Mesendoderm (in vitro differentiated cells): ENCODE data around the gene FEZ2.

Source experiments
- DNase-seq: peaks from one replicate; pipeline ENCODE4 v3.0.0; 2013
- H2AK5ac ChIP-seq: 2 replicates; pipeline ENCODE4 v1.6.1; 2013; ENCODE audit warnings: low read length, inconsistent platforms
- H2BK120ac ChIP-seq: 2 replicates; pipeline ENCODE4 v1.6.1; 2013; ENCODE audit warnings: low read depth, mild to moderate bottlenecking, low read length, moderate library complexity, mixed read lengths
- H2BK15ac ChIP-seq: replicated peaks from 2 replicates; pipeline ENCODE4 v1.6.1; 2013; ENCODE audit warnings: low read depth, mild to moderate bottlenecking, moderate library complexity
- H2BK5ac ChIP-seq: 2 replicates; pipeline ENCODE4 v1.6.1; 2013; ENCODE audit warnings: low read length, inconsistent platforms
- H3K18ac ChIP-seq: 2 replicates; pipeline ENCODE4 v1.6.1; 2013; ENCODE audit warnings: mild to moderate bottlenecking, low read length, mixed read lengths
- H3K23ac ChIP-seq: one replicate; pipeline ENCODE4 v1.6.1; 2013; ENCODE audit warnings: low read length
- H3K27ac ChIP-seq: 2 replicates; pipeline ENCODE4 v1.5.1; 2013; ENCODE audit warnings: low read depth, mild to moderate bottlenecking, inconsistent platforms, low read length, moderate library complexity
- H3K27me3 ChIP-seq: 2 replicates; pipeline ENCODE4 v1.6.1; 2013; ENCODE audit warnings: low read length, control low read depth, mild to moderate bottlenecking, inconsistent platforms; ENCODE audit not compliant: insufficient read depth, poor library complexity
- H3K36me3 ChIP-seq: 2 replicates; pipeline ENCODE4 v1.6.1; 2013; ENCODE audit warnings: low read length, inconsistent platforms; ENCODE audit not compliant: control insufficient read depth, insufficient read depth
- H3K4ac ChIP-seq: one replicate; pipeline ENCODE4 v1.6.1; 2013; ENCODE audit warnings: low read depth, mild to moderate bottlenecking, low read length, moderate library complexity
- H3K4me1 ChIP-seq: 2 replicates; pipeline ENCODE4 v1.6.1; 2013; ENCODE audit warnings: low read depth, low read length, inconsistent platforms; ENCODE audit not compliant: control insufficient read depth
- H3K4me2 ChIP-seq: 2 replicates; pipeline ENCODE4 v1.6.1; 2013; ENCODE audit warnings: low read length
- H3K4me3 ChIP-seq: 2 replicates; pipeline ENCODE4 v1.5.1; 2013; ENCODE audit warnings: mild to moderate bottlenecking, low read length
- H3K56ac ChIP-seq: one replicate; pipeline ENCODE4 v1.6.1; 2013; ENCODE audit warnings: low read length
- H3K79me1 ChIP-seq: 2 replicates; pipeline ENCODE4 v1.6.1; 2013; ENCODE audit warnings: low read length, inconsistent platforms
- H3K79me2 ChIP-seq: 2 replicates; pipeline ENCODE4 v1.6.1; 2013; ENCODE audit warnings: mild to moderate bottlenecking, low read length; ENCODE audit not compliant: control insufficient read depth, insufficient read depth
- H3K9ac ChIP-seq: 2 replicates; pipeline ENCODE4 v1.6.1; 2013; ENCODE audit warnings: low read length, inconsistent platforms
- H4K5ac ChIP-seq: one replicate; pipeline ENCODE4 v1.6.1; 2013; ENCODE audit warnings: low read length
- H4K8ac ChIP-seq: one replicate; pipeline ENCODE4 v1.6.1; 2013; ENCODE audit warnings: low read depth, mild to moderate bottlenecking, control low read depth, low read length, moderate library complexity
- WGBS: extraction: QIAGEN DNeasy Blood & Tissue Kit; methylation state at CpG from one replicate; pipeline ENCODE4 v1.1.7; 2013; ENCODE audit warnings: low lambda C conversion rate, missing lambda C conversion rate; ENCODE audit not compliant: insufficient coverage; ENCODE audit errors: extremely low coverage; 5-methylcytosine and 5-hydroxymethylcytosine counted together

FEZ2 gene

DNA sequence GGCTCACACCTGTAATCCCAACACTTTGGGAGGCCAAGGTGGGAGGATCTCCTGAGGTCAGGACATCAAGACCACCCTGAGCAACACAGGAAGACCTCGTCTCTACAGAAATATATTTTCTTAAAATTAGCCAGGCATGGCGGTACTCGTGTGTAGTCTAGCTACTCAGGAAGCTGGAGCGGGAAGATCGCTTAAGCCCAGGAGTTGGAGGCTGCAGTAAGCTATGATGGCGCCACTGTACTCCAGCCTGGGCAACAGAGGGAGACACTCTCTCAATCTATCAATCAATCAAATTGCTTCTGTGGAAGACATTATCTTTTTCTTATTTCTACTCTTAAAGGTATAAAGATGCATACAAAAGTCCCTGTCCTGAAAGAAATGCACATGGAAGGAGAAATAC lies 11.3 kb downstream of the FEZ2 start:
- Histone ChIP-seq H2BK120ac (no peak overlapping the region), H3K4me2 (no peak overlapping the region), H3K4ac (no peak overlapping the region), H3K36me3 (no peaks in the 10 kb centered on the region), H3K23ac (no peak overlapping the region), H3K79me1 (no peaks in the 10 kb centered on the region), H3K79me2 (no peaks in the 10 kb centered on the region), H4K8ac (no peak overlapping the region), H3K27me3 (no peaks in the 10 kb centered on the region), H3K27ac (no peak overlapping the region), H3K56ac (no peak overlapping the region), H3K18ac (no peak overlapping the region), H3K4me3 (no peak overlapping the region), H3K4me1 (no peaks in the 10 kb centered on the region), H3K9ac (no peak overlapping the region), H2BK15ac (no peak overlapping the region), H2AK5ac (no peak overlapping the region), H4K5ac (no peak overlapping the region), H2BK5ac (no peak overlapping the region)
- no CpG with 5 or more reads among the region's 6 CpGs for WGBS
- no peak for DNase-seq

DNA sequence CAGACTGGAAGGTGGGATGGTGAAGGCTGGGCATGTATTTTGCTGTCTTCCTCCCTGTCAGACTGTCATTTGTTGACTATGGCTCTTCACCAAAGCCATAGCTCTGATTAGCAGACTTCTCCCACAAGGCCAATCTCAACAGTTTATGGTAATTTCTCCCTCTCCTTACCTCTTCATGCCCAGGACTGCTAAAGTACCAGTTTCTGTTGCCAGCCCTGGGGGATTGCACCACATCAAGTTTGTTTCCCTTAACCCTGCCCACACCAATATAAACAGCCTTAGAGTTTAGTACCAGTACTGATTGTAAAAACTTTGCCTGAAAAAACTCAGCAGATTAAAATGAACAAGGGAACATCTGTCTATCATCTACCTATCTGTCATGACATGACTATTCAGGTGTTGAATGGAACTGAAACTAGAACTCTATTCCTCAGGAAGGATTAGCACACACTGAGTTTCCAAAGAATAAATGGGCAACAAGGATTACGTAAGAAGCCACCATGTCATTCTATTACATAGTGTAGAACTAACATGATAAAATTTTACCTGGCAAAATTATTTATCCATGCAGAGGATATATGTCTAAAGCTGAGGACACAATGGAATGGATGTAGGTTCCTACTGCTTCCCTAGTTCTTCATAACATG lies 13.7 kb downstream of the FEZ2 start:
- Histone ChIP-seq H3K36me3 (no peaks in the 10 kb centered on the region), H3K4me2 (no peak overlapping the region), H3K27me3 (no peaks in the 10 kb centered on the region), H3K79me1 (no peaks in the 10 kb centered on the region), H2BK15ac (no peak overlapping the region), H3K18ac (no peak overlapping the region), H3K4me3 (no peak overlapping the region), H3K4ac (no peak overlapping the region), H2BK120ac (no peak overlapping the region), H2AK5ac (no peak overlapping the region), H3K4me1 (no peaks in the 10 kb centered on the region), H2BK5ac (no peak overlapping the region), H4K5ac (no peak overlapping the region), H3K23ac (no peak overlapping the region), H3K27ac (no peak overlapping the region), H3K9ac (no peak overlapping the region), H4K8ac (no peak overlapping the region), H3K79me2 (no peaks in the 10 kb centered on the region), H3K56ac (no peak overlapping the region)
- no CpG with 5 or more reads among the region's 1 CpG for WGBS
- DNase-seq, result no peak

DNA sequence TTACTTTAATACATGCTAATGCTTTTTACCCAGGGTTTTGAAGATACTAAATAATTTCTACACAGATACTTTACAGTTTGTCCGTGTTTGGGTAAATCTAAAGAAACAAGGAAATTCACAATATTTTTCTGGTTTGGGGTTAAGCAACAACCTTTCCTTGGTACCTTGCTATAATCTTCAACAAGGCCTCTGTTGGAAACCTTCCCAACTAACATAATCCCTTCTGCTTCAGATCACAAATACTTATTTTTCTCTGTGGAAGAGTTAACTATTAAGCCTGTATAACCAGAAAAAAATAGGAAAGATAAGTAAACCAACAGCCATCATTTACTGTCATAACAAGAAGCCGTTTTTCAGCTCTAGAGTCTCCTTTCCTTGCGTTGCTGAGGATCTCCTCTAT lies 15.0 kb downstream of the FEZ2 start:
- Histone ChIP-seq H4K8ac (no peak overlapping the region), H2AK5ac (no peak overlapping the region), H4K5ac (no peak overlapping the region), H2BK15ac (no peak overlapping the region), H3K56ac (no peak overlapping the region), H3K4me1 (no peaks in the 10 kb centered on the region), H3K23ac (no peak overlapping the region), H3K79me2 (no peaks in the 10 kb centered on the region), H2BK5ac (no peak overlapping the region), H3K9ac (no peak overlapping the region), H3K18ac (no peak overlapping the region), H2BK120ac (no peak overlapping the region), H3K36me3 (no peaks in the 10 kb centered on the region), H3K4me3 (no peak overlapping the region), H3K79me1 (no peaks in the 10 kb centered on the region), H3K27ac (no peak overlapping the region), H3K27me3 (no peaks in the 10 kb centered on the region), H3K4me2 (no peak overlapping the region), H3K4ac (no peak overlapping the region)
- no CpG with 5 or more reads among the region's 3 CpGs for WGBS
- no peak for DNase-seq

DNA sequence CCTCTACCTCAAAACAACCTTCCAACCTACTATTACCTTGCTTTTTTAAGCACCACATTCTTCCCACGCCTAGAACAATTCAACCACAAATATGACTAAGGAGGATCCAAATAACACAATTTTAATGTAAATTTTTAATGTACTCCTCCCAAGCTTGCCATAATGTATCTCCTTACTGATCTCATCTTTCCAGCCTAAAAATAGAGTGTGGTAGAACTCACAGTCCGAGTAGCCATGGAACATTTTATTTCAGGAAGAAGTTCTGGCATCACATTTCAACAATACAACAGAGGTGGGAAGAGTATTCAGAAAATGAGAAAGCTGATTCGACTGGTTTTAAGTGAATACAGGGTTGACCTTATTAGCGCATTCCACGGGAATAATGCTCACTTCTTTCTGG lies 15.4 kb downstream of the FEZ2 start:
- H2BK120ac ChIP-seq, result no peak overlapping the region
- H3K56ac ChIP-seq, result no peak overlapping the region
- H3K4me1 ChIP-seq, result no peaks in the 10 kb centered on the region
- no peaks in the 10 kb centered on the region for H3K27me3 ChIP-seq
- H2BK15ac ChIP-seq, result no peak overlapping the region
- WGBS, result no CpG with 5 or more reads among the region's 5 CpGs
- H3K9ac ChIP-seq, result no peak overlapping the region
- DNase-seq, result no peak
- no peak overlapping the region for H3K23ac ChIP-seq
- no peak overlapping the region for H3K18ac ChIP-seq
- H3K36me3 ChIP-seq, result no peaks in the 10 kb centered on the region
- H4K8ac ChIP-seq, result no peak overlapping the region
- no peaks in the 10 kb centered on the region for H3K79me1 ChIP-seq
- H3K27ac ChIP-seq, result no peak overlapping the region
- H2BK5ac ChIP-seq, result no peak overlapping the region
- no peaks in the 10 kb centered on the region for H3K79me2 ChIP-seq
- H4K5ac ChIP-seq, result no peak overlapping the region
- H3K4me3 ChIP-seq, result no peak overlapping the region
- no peak overlapping the region for H3K4ac ChIP-seq
- no peak overlapping the region for H3K4me2 ChIP-seq
- H2AK5ac ChIP-seq, result no peak overlapping the region

DNA sequence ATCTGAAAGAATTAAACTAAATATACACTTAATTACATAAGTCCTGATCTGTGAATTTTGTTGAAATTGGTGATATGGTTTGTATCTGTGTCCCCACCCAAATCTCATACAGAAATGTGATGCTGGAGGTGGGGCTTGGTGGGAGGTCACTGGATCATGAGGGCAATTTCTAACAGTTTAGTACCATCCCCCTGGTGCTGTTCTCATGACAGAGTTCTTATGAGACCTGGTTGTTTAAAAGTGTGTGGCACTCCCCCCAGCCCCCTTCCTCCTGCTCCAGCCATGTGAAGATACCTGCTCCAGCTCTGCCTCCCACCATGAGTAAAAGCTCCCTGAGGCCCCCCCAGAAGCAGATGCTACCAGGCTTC lies 18.7 kb downstream of the FEZ2 start:
- DNase-seq, result no peak
- H2BK120ac ChIP-seq, result no peak overlapping the region
- H3K18ac ChIP-seq, result no peak overlapping the region
- H2BK5ac ChIP-seq, result no peak overlapping the region
- H3K9ac ChIP-seq, result no peak overlapping the region
- no peak overlapping the region for H3K27ac ChIP-seq
- no peak overlapping the region for H3K4me3 ChIP-seq
- H3K27me3 ChIP-seq, result no peaks in the 10 kb centered on the region
- no peak overlapping the region for H4K8ac ChIP-seq
- H3K79me2 ChIP-seq, result no peaks in the 10 kb centered on the region
- no peak overlapping the region for H2AK5ac ChIP-seq
- H4K5ac ChIP-seq, result no peak overlapping the region
- no peaks in the 10 kb centered on the region for H3K36me3 ChIP-seq
- no peak overlapping the region for H3K56ac ChIP-seq
- H2BK15ac ChIP-seq, result no peak overlapping the region
- no peak overlapping the region for H3K23ac ChIP-seq
- no peak overlapping the region for H3K4ac ChIP-seq
- H3K79me1 ChIP-seq, result no peaks in the 10 kb centered on the region
- no peak overlapping the region for H3K4me2 ChIP-seq
- no peaks in the 10 kb centered on the region for H3K4me1 ChIP-seq
